ENCODE data around the gene GYPA. TPM values are rescaled to one million over a fixed set of nuclear protein-coding genes. Genes with fewer than 3 reads are reported as not detected.
"Not testable (repeated sequence)": the region's sequence is repeated elsewhere in the genome, so short reads cannot be mapped to it uniquely, and the experiment has no call there.

Gene GYPA
- total RNA-seq, 1 experiment from 2014 or later: not detected

DNA sequence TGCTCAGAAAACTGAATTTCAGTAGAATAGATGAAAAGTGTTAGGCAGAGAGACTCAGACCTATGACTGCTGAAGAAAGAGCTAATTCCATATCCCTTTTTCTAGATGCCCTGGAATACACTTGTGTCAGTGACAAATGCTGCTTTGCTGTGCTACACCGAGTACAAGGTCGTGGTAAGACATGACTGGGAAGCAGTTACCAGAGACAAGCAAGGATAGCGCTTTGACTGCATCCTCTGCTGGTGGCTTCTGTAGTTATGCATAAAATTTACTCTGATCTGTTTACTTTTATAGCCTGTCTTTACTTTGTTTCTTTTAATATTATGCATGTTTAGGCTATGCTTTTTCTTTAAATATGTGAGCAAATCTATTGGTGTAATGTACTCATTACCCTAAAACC is 58.5 kb downstream of the GYPA start:
- H3K27me3 ChIP-seq, H3K36me3 ChIP-seq, H3K4me3 ChIP-seq, DNase-seq, H3K9me3 ChIP-seq: not testable (repeated sequence)

DNA sequence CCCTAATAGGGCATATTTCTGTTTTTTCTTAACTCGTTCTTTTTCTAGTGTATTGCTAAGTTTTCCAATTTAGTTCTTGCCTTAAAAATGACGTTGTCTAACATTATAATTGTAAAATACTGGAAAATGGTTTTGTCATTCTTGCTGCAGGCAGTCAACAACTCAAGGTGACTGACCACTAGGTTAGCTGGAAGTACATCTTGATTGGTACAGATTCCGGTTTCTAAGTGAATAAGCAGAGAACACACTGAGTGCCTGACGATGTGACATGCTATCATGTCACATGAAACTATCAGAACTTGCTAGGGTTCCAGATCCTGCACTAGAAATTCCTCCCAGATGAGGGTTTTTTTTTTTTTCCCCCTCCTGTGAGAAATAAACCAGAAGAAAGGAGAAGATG is 60.4 kb downstream of the GYPA start:
- not testable (repeated sequence) for H3K27me3 ChIP-seq, H3K9me3 ChIP-seq, H3K36me3 ChIP-seq, DNase-seq, H3K4me3 ChIP-seq

DNA sequence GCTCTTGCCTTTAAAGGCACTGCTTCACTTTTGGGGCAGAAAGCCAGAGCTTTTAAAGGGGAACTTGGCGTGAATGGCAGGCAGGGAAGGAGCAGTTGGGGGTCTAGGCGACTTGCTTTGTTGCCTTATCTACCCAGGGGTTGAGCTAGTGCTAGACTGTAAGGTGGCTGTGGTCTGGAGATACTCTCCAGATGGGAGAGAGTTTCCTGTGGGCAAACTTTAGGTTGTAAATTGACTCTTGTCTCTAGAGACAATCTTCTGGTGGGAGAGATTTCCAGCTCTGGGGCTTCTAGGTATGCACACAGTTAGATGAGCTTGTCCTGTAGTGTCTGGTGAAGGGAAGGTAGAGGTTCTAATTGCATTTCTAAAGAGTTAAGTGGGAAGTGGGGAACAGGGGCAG is 61.8 kb downstream of the GYPA start:
- H3K27me3 ChIP-seq, H3K4me3 ChIP-seq, DNase-seq, H3K9me3 ChIP-seq, H3K36me3 ChIP-seq: not testable (repeated sequence)

DNA sequence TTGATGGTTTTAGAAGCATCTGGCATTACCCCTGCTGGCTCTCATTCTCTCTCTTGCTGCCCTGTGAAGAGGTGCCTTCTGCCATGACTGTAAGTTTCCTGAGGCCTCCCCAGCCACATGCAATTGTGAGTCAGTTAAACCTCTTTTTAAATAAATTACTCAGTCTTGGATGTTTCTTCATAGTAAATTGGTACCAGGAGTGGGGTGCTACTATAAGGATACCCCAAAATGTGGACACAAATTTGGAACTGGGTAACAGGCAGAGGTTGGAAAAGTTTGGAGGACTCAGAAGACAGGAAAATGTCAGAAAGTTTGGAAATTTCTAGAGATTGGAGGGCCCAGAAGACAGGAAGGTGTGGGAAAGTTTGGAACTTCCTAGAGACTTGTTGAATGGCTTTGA is 79.0 kb downstream of the GYPA start:
- not testable (repeated sequence) for H3K4me3 ChIP-seq, H3K36me3 ChIP-seq, DNase-seq, H3K9me3 ChIP-seq, H3K27me3 ChIP-seq

DNA sequence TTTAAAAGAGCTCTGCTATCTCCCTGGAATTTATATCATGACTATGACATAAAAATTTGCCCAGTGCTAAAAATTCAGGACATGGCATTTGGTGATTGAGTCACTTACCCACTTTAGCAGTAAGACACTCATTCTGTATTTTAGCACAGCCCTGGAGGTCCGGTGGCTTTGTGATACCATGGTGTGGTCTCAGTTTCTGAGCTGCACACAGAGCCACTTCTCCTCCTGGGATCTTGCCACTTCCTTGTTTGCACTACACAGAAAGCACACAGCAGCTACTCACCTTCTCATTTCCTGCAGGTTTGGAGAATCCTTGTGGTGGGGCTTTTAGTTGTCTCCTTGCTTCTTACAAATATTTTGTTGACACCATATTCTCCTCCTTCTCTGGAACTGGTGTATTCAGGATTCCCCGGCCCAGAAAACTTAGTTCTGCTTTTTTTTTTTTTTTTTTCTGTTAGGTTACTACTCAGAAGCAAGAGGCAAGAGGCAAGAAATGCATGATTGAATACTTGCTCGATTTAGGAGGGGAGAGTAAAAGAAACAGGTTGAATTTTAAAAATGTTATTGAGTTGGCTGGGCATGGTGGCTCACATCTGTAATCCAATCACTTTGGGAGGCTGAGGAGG is 80.2 kb downstream of the GYPA start:
- not testable (repeated sequence) for H3K9me3 ChIP-seq, H3K36me3 ChIP-seq, H3K27me3 ChIP-seq, H3K4me3 ChIP-seq, DNase-seq

Other genes starting within 250 kb of the GYPA start
- gene GYPE, start 235.2 kb downstream of the GYPA start, total RNA-seq (2014; rRNA removed; shearing (Covaris generic); ENCODE audit: low replicate concordance): 0.10 and 0.20 TPM in 2 replicates
- not detected in 2 replicates for gene GYPB, start 121.3 kb downstream of the GYPA start, total RNA-seq (2014; rRNA removed; shearing (Covaris generic); ENCODE audit: low replicate concordance)